HPDE6-E6E7 (cell line): Measurements from ENCODE around the gene PLEKHM1.
A peak's percentile ranks its signal among the peaks of the same experiment; 100 is the strongest.
"Not testable (repeated sequence)": the region's sequence is repeated elsewhere in the genome, so short reads cannot be mapped to it uniquely, and the experiment has no call there.

Source experiments
- DNase-seq: peaks from one replicate; pipeline ENCODE4 v3.0.0; 2011; ENCODE audit warnings: missing footprints; ENCODE audit errors: extremely low spot score

The PLEKHM1 gene

DNA sequence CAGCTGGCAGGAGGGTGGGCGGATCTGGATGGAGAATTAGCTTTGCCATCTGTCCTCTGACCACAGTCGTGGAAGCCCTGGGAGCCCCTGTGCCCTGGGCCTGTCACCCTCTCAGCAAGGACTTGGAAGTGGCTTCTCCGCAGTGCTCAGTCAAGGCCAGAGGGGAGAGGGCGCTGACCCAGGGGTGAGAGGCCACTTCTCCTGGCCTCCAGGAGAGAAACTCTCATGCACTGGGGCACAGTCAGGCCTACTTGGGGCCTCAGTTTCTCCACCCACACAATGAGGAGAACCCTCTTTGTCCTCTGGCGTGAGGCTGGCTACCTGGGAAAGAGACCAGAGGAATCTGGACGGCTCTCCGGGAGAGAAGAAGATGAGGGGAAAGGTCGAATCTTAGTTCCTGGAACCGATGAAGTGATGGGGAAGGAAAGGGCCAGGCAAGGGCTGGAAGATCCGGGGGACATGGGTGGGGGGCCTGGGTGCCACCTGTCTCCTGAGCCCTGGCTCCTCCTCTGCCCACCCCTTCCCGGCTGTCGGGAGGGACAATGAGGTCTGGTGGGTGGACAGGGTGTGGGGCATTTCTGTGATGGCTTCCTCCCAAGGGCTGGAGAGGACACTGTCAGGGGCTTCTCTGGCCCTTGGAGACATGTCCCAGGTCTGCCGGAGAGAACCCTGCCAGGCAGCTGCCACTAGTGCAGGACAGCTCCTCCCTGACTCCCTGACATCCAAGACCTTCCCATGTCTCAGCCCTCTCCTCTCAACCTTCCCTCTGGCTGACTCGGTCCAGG lies 48.8 kb downstream of the PLEKHM1 start:
- no peak for DNase-seq

DNA sequence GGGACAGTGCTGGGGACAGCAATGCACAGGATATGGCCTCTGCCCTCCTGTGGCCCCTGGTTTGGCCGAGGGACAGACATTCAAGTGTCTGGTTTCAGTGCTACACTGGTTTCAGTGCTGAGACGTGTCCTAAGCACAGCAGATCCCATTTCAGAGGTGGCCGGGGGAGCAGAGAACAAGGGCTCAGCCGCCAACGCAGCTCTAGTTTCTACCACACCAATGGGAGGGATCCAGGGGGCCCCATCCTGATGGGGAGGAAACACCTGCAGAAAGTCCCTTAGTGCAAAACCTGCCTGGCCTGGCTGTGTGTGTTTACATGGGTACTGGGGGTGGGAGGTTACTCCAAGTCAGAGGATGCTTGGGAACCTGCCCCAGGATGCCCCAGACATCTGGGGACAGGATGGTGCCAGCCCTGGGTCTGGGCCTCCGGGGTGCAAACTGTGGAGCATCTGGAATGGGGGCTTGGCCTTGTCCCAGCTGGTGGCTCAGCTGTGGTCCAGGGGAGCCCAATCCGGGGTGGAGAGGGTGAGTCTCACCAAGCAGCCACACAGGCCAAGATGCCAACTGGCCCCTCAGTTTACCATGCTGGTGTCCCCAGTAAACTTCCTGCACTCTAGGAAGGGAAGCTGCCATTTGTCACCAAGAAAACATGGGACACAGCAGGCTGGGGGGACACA lies 49.5 kb downstream of the PLEKHM1 start:
- not testable (repeated sequence) for DNase-seq

DNA sequence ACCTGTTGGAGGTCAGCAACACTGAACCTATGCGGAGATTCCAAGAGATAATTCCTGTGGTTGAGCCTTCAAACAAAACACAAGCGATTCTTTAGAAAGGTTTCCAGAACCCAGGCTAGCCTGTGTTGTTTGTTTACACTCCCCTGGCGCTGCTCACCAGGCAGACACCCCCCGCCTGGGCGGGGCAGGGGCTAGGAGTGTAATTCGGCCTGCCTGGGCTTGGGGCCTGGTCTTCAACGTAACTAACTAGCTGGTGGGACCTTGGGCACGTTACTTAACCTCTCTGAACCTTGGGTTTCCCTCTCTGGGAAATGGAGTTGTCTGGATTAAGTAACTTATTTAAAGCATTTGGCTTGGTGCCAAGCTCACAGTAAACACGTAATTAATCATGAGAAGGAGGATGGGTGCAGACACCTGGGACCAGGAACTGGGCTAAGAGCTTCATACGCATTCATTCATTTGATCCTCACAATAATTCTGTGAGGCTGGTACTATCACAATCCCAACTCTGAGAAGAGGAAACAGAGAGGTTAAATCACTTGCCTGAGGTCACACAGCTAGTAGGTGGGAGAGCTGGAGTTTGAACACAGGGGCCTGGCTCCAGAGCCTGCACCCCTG lies 50.3 kb downstream of the PLEKHM1 start:
- DNase-seq, result peak; percentile 69

- DNase-seq, result no peak
Measured at GRCh38 chr17:45438931-45439610, 51.5 kb downstream of the PLEKHM1 start.

DNA sequence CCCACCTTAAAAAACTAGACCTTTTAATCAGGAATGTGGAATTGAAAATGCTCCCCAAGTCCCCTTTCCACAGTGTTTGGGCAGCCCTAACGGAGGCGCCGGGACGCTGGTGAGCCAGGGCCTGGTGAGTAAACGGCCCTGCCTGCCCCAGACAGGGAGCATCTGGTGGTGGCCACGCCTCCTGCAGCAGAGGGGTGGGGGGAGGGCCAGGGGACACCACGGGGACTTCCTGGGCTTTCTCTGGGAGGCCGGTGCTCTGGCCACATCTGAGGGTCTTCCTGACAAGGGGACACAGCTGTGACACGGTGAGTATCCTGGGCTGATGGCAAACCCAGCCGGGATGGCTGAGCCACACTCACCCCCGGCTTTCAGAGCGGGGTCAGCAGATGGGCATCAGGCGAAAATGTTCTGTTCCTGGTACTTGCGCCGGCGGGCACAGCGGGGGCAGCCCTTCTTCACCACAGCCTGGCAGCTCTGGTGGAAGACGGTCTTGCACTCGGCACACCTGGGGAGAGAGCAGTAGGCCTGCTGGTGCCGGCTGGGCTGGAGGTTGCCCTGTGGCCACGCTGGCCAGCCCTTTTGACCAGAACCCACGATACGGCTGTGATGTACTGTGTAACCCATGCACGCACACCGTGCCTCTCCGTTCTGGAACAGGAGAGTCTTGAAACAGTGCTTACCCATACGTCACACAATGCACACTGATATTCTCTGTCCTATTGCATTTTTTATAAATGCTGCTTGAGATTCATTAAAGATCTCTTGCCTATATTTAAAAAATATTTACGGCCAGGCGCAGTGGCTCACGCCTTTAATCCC lies 52.8 kb downstream of the PLEKHM1 start:
- DNase-seq, result no peak

GRCh38 chr17:45436625-45437464 lies 53.7 kb downstream of the PLEKHM1 start:
- no peak for DNase-seq

- DNase-seq, result no peak
Measured at GRCh38 chr17:45436161-45436560, 54.4 kb downstream of the PLEKHM1 start.

GRCh38 chr17:45435481-45435880 lies 55.0 kb downstream of the PLEKHM1 start:
- DNase-seq, result no peak

DNA sequence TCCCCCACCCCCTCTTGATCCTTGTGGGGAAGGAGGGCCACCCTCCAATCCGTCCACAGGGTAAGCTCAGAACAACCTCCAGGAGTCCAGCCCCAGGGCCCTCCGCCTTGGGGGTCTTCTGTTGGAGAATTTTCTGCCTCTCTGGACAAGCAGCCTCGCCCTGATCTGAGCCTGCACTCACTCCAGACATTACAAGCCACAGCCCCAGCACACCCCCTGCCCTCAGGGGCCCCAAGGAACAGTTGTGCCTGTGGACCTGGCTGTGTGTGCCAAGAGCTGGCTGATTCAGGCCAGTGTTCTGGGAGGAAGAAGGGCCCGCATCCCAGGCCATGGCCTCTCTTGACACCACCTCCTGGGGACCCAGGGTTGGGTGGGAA lies 57.4 kb downstream of the PLEKHM1 start:
- no peak for DNase-seq

GRCh38 chr17:45432405-45433158 lies 57.9 kb downstream of the PLEKHM1 start, which contains the start of gene ARHGAP27:
Gene ARHGAP27, minus strand, starts transcription at chr17:45432870. Its CDS starts 2,591 bp downstream, at chr17:45430279.
- no peak for DNase-seq

GRCh38 chr17:45431531-45432404 lies 58.8 kb downstream of the PLEKHM1 start:
- DNase-seq, result peak; percentile 91

- DNase-seq, result no peak
Measured at GRCh38 chr17:45430738-45431530, 59.6 kb downstream of the PLEKHM1 start.

DNA sequence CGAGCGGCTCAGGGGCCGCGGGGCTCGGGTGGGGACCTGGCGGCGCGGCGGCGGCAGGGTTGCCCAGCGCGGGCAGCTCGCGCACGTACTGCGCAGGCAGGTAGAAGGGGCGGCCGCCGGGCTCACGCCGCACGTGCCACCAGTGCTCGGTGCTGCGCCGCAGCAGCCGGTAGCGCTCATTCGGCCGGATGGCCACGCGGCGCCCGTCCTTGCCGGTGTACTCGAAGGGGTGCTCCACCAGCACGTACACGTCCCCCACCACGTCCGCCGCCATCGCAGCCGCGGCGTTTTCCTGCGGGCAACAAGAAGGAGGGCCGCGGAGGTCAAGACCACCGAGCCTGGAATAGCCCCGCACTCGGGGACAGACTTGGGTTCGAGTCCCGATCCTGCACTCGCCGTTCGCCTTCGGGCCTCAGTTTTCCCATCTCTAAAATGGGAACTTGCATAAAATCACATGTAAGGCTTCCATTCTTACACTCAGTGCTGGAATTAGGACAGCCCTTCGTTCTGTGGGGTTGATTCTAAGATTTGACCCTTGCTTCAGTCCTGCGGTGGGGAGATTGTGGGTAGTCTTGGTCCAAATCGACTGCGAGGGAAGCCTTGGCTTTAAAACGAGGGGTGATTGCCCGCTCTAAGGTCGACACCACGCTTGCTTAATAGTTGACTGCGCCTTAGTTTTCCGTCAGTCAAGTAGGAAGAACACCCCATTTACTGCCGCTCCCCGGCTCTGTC lies 60.3 kb downstream of the PLEKHM1 start:
- DNase-seq, result no peak

DNA sequence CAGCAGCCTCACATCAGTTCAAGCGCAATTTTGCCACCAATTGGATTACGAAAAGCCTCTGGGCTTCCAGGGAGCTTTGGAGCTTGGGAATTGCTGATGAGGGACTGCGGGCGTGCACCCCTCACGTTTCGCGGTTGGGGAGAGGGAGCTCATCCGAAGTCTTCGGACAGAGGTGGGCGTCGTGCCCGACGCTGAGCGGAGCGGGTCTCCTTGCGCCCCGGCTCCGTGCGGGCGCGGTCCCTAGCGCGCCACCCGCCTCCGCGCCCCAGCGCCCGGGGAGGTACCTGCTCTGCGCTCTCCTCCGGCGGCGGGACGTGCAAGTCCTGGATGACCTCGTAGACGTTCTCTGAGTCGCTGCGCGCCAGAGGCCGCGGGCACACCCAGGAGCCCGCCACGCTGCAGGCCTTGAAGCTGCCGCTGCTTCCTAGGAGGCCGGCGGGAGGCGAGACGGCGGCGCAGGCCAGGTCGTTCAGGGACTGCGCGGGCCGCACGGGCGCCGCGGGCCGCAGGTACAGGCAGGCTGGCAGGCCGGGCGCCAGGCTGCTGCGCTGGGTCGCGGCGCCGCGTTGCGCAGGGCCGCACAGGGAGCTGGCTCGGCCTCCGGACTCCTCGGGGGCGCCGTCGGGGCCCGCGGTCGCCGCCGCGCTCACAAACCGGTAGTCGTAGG lies 61.0 kb downstream of the PLEKHM1 start:
- no peak for DNase-seq

DNA sequence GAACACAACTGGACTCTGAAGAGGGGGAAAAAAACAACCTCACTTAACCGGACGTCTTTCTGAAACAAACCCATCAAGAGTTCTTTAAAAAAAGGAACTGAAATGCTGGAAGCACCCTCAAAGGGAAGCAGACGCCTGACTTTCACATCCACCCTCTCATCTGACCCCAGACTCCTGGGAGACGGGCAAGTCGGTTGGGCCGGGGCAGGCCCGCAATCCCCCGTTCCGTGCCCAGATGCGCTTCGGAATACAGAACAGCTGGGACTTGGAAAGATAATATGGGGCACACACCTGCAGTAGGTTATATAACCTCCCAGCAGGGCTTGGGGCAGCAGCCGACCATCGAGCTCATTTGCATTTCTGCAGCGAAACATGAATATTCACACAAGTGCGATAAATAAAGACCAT lies 61.6 kb downstream of the PLEKHM1 start:
- DNase-seq, result no peak

GRCh38 chr17:45428050-45428617 lies 62.4 kb downstream of the PLEKHM1 start:
- DNase-seq, result peak; percentile 73
